Epidermal melanocyte (primary cell): ENCODE data around the gene CORO2B.

ENCODE experiments used
- DNase-seq: peaks from one replicate; pipeline ENCODE4 v3.0.0; 2011; ENCODE audit warnings: low spot score; ENCODE audit not compliant: insufficient read length

The CORO2B gene

DNA sequence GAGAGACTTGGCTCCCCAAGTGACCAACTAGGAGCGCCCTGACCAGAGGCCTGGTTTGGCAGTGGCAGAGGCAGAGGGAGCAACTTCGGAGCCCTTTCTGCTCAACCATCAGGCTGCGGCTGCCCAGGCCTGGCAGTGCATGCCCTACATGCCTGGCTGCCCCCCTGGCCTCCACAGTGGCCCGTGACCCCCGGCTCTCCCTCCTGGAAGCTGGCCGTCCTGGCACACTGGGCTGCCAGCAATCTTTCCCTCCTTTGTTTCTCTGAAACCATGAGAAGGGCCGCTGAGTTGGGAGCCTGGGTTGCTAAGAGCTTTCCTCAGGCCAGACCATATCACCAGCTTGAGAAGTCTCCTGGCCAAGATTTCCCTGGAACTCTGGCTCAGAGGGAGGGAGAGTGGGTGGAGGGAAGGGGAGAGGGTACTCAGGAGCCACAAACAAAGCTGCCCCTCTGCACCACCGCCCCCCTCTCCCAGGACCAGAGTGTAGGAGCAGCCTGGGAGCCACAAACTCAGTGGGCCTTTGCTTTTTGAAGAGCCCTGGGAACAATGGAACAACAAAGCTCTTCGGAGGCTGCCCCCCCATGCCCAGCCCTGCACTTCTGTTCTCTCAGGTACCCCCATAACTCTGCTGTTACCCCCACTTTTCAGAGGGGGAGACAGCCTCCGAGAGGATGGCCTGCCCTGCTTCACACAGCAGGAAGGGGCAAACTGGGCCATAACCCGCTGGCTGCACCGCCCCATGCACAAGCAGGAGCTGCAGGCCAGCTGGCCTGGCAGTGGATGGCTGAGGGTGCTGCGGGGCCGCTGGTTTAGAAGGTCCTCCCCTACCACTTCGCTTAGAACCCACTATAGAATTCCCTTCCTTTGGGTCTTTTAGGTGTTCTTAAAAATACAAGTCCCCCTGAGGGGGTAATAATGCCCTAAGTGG, 11.3 kb downstream of the CORO2B start:
- DNase-seq = no peak

DNA sequence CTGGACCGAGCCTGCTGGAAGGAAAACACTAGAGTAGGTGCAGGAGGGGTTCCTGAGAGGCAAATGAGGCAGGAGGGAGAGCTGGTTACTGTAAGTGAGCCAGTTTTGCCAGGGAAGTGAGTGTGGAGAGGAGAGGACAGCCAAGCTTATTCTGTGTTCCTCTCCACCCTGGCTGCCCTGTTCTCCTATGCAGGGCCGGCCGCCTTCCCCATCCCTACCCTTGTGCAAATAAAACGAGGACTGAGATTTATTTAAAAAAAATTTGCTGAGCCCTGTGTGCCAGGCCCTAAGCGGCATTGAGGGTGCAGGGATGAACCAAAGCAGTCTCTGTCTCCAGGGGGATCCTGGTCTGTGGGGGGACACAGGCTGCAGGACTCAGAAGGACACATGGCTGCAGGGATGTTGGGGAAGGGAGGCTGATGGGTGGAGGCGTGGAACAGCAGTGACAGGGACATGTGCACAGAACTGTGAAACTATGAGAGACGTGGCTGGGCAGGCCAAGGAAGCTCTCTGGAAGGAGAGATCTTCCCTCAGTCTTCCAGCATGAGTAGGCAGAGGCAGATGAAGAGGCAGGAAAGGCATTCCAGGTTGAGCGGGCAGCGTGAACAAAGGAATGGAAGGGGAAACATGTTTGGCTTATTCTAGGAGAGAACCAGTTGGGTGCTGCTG, 12.1 kb downstream of the CORO2B start:
- DNase-seq = no peak

DNA sequence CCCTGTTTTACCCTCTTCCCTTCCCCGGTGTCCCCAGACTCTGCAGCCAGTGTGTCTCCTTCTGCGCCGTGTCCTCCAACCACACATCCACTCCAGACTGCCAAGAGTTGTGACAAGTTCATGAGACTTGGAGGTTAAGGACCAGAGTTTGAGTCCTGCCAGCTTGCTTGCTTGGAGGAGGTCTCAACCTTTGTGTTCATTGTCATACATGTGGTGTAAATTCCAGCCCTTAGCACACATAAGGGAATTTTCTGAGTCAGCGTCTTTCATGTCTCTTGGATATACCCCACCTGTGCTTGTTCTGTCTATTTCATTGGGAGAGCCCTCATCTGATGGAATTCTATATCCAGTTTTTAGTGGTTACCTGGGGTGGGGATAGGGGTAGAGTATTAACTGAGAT, 13.3 kb downstream of the CORO2B start:
- DNase-seq = no peak

DNA sequence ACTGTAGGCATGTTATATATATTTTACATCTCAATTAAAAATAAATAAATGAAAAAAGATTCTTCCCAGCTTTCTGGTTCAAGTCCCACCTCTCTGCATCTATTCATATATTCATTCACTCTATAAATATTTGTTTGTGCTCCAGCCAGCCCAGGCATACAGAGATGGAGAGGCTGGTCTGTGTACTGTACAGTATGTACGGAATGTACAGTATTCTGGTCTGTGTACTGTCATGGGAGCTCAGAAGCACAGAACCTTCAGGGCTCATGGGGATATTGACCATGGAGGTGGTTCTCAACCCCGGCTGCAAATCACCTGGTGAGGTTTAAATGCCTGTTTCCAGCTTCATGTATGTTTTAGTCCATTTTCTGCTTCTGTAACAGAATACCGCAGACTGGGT, 13.8 kb downstream of the CORO2B start:
- no peak for DNase-seq

DNA sequence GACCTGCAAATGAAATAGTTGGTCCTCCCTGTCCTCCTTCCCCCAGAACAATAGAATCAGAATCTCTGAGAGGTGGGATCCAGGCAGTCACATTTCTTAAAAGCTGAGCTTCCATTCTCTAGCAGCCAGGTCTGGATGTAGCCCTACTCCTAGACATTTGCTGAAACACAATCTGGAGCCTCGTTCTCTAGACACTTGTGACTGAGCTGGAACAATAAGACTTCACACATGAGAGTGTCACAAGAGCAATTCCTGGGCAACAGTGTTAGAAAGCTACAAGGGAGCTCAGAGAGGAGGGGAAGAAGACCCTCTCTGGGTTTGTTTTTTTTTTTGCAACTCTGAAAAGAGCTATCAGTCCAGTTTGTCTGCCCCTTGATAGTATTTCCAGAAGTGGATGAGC, 14.5 kb downstream of the CORO2B start:
- no peak for DNase-seq

DNA sequence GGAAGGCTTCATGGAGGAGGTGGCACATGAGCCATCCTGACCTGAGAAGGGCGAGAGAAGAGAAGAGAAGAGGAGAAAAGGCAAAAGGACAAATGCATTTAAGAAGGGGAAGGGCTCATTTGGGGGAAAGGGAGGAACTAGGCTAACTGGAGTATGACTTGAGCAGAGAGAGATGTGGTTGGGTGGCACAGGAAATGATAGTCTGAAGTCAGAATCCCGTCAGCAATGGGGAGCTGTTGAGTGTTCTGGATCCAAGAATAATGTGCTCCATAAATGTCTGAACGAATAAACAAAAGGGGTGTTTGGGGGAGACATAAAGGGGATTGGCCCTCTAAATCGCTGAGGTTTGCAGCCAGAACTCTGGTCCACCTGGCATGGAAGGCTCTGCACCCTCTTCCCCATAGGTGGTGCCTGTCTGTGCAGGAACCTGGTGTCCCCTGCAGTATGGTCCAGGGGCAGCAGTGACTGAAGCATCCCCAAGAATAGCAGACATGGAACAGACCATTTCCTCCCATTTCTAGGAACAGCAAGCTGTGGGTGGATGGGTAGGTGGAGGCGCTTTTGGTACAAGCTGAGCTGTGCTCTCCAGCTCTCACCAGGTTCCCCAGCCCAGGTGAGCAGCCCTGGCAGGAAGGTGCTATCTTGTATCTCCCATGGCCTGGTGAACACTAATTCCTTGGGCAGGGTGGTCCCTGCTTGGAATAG, 15.2 kb downstream of the CORO2B start:
- DNase-seq = no peak

DNA sequence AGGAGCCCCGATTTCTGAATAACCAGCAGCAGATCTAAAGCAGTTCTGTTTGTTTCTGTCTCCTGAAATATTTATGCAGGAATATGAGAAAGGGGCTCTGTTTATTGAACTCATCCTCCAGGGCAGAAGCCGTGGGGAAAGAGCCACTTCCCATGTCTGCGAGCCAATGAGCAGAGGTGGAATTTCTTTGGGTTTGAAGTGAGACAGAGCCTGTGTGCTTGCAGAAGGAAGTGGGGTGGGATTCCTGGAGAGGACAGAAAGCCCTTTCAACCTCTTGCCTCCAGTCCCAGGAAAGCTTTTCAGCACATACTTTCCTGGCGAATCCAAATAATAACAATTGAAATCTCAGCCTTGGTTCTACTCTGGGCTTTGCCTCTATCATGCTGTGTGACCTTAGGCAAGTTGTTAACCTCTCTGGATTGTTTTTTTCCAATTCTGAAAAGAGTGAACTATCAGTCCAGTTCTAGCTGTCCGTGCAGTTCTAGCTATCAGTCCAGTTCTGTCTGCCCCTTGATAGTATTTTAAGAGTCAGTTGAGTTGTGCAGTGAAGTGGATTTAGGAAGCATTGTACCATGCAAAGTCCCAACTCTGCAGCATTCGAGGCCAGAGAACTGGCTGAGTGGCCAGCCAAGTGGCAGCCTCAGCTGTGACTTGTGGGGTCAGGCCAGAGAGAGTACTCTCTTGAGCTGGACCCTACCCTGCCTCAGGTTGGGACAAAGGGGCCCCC, 15.9 kb downstream of the CORO2B start:
- DNase-seq = peak; percentile 37

DNA sequence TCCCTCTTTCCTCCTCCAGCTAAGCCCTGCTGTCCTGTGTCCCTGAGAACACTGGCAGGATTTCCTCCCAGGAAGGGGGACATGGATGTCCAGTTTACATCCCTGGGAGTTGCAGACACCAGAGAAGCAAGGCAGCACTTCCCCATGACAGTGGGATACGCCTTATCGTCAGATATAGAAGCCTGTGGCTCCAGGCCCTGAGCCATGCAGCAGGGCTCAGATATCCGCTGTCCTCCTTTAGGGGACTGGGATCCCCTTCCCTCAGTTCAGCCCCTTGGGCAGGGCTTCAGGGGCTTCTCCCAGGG, 16.4 kb downstream of the CORO2B start:
- no peak for DNase-seq

DNA sequence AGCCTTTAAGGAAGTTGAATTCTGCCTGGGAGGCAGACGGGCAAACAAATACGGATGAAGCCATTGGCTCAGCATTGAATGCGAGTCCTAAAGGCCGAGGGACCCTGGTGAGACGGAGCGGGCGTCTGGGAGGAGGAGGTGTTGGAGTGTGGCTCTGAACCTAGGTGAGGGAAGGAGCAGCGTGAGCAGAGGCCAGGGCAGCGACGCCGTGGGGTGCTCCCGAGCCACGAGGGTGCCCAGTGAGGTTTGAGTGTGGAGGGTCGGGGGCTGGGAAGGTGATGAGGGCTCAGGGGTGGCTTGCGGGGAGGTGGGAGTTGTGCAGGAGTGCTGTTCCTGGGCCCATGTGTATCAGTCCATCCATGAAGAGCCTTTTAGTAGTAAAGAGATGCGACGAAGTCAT, 17.0 kb downstream of the CORO2B start:
- DNase-seq = no peak

DNA sequence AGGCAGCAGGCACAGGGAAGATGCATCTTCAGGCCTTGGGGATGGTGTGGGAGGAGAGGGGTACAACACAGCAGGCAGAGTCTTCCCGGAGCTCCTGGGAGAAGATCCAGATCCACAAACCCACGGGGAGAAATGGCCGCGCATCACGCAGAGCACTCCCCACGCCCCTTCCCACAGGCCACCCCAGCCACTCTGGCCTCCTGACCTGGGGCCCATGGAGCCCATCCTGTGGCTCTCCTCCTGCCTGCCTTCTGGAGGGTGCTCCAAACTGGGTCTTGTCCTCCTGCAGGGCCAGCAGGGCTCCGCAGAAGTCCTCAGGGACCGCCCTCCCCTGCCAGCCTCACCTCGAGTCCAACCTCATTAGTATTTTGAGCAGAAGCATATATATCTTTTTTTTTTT, 17.9 kb downstream of the CORO2B start:
- DNase-seq = no peak

DNA sequence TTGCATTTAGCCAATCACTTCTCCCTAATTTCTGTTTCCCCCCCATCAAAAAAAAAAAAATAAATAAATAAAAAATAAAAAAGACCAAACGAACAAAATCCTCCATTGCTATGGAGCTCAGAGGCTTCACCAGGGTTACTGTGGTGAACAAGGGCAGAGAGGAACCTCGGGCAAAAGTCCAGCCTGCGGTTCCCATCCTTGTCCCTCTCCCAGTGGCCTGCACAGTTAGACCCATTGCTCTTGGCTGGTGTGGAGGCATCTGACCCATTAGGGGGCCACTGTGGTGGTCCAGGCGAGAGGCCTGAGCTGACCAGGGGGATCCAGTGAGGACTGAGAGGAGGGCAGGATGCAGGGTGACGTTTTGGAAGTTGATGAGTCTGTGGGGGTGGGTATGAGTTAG, 18.8 kb downstream of the CORO2B start:
- DNase-seq = no peak

DNA sequence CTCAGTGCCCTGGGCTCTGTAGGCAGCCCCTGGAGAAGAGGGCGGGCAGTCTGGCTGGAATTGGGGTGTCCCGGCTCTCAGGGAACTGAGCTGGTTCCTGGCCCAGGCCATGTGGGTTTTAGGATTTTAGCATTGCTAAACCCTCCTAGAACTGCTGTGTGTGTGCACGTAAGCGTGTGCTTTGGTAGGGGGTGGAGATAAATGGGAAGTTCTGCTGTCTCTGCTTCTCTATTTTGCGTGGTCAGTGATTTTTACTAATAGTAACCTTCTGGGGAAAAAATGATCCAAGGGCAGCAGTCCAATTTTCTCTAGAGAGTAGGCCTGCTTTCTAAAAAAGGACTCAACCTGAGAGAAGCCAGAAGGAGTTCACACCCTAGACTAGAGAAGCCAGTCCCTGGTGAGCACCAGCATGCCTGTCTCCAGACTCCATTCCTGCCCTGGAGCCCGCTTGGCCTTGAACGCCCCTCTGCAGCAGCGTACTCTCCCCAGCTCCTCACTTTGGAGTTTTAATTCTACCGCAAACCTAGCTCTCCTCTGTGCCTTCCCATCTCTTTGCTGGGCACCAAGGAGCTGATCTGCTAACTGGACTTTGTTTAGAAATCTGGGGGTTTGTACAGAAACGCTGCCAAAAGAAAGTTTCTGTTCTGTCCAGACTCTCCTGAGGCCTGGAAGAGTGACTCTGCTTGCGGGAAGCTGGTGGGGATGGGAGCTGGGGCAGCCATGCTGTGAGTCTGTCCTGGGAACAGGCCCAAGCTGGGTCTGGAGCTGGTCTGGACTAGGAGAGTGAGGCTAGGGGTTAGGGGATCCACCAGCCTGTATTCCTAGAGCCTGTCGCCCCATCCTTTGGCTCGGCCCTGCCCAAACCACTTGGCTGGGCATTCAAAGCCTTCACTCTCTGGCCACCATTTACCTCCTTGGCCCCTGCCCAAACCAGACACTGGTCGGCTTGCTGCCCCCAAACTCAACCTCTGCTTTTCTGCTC, 19.7 kb downstream of the CORO2B start:
- DNase-seq = no peak

DNA sequence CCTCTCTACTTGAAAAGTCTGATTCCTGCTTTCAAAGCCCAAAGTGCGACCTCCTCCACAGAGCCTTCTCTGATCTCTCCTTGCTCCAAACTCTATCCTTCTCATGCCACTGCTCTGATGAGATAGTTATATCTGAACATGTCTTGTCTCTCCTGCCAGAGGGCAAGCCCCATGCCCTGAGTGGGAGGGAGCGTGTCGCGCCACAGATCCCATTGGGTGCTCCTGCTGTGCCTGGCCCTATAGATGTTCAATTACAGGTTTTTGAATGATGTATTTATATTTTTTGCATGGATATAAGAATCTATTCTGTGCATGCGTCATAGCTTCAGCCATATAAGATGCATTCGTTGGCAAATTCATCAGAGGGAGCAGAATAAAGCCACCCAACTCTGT, 20.4 kb downstream of the CORO2B start:
- DNase-seq = no peak

DNA sequence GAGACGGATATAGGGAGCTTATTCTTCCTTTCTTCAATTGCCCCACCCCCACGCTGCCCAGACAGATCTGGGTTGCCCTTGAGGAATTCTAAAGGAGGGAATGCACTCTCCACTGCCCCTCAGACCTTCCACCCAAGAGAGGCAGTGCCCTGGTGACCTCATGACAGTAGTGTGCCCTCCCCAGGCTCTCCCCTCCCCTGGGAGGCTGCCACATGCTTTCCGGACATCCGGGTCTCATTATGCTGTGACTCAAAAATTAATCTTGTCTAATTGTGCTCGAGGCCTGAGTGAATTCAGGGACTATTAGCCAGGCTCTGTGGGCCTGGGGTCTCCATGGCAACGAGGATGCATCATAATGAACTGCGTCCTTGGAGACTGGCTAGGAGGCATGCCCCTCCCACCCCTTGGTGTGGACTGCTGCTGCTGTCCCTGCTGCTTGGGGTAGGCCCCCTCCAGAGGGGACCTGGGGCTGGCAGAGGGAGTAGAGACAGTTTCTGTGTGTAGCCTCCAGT, 20.8 kb downstream of the CORO2B start:
- peak; percentile 59 for DNase-seq

DNA sequence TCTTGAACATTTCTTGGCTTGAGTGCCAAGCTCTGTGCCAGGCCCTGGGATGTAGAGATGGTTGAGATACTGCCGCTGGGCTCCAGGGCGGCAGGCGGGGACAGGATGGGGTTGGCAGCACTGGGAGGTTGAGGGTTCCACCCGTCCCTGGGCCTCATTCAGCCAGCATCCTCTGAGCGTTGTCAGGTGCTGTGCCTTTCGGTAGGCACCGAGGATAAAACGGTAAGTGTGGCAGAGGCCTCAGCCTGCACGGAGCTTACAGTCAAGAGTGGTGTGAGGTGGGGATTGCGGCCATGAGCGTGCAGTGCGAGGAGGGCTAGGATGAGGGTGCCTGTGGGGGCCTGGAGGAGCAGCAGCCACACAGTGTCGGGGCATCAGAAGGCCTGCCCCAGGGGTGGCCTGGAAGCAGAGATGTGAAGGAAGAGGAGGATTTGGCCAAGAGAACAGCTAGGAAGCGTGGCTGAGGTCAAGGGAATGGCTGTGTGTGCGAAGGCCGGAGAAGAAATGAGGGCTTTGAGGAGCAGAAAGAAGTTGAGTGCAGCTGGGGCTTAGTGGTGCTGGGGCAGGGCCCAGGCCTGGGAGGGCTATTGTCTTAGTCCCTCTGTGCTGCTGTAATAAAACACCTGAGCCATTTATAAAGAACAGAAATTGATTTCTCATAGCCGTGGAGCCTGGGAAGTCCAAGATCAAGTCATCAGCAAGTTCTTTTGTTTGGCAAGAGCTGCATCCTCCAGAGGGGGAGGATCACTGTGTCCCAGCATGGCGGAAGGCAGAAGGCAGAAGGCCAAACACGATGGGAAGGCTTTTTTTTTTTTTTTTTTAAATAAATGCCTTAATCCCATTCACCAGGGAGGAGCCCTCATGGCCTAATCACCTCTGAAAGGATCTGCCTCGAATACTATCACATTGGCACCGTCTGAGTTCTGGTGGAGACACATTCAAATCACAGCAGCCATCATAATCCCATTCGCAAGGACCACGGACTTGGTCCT, 22.7 kb downstream of the CORO2B start:
- DNase-seq = no peak

DNA sequence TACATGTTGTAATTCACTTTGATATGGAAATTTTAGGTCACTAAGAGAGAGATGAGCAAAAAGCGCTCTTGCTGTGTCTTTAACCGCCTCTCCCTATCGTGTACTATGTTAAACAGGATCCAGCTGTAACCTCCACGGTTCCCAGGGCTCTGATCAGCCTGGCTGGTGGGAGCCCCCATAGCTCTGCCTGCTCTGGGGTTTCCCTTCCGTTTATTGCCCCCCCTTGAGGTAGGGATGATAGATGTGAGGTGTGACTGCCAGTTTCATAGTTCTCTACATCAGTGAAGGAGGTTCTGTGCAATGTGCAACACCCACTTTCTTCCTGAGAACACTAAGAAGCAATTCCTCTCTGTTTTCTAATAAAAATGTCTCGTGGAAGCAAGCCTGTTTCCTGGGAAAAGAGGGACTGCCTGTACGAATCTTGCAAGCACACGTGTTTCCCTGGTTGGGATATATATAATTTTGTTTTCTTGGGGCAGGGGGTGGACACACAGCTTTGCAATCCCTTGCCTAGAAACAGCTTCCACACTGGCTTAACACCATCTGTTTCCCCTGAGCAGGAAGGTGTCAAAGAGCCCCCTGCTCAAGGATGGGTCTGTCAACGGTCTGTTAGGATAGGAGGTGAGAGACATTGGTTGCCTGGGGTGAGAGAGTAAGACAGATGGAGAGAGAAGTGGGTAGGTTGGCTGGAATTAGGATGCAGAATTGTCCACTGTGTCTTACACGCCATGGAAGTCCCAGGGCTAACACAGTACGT, 23.8 kb downstream of the CORO2B start:
- DNase-seq = no peak

DNA sequence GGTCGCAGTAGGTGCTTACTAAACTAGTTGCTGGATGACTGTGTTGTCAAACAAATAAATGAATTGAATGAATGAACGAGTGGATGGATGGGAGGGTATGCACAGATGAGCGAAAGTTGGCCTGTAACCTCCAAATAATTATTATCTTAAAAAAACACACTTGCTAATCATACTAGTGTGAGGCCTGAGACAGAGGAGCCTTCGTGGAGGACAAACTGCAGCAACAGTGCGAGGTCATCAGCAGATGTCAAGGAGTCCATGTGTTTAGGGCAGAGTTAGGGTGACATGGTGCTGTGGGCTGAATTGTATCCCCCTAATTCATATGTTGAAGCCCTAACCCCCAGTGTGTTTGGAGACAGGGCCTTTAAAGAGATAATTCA, 24.4 kb downstream of the CORO2B start:
- no peak for DNase-seq

DNA sequence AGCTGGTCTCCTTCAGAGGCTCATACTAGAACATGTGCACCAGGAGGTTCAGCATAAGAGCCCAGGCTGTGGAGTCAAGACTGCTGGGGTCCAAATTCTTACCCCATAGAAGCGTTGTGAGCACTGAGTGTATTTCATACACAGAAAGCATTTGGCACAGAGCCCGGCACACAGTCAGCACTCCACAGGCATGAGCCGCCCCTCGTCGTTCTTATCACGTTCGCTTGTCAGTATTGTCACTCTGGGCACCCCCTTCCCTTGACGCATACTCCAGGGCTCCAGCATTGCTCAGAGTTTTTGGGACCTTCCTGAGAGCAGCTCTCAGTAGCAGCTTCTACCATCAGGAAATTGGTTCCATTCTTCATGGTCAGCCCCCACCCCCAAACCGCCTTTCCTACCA, 25.2 kb downstream of the CORO2B start:
- no peak for DNase-seq
